GM20000 (cell line): ENCODE data around the gene OLFML2B.
"Not testable (repeated sequence)": the region's sequence is repeated elsewhere in the genome, so short reads cannot be mapped to it uniquely, and the experiment has no call there.

Experiments
- DNase-seq: peaks from one replicate; pipeline ENCODE4 v3.0.0; 2012; ENCODE audit warnings: low spot score
- TF ChIP-seq, protein P1 (sequence below): IDR thresholded peaks from 2 replicates; pipeline ENCODE4 v1.5.1; 2012; ENCODE audit warnings: mild to moderate bottlenecking, control low read depth; ENCODE audit errors: extremely low read depth, missing control alignments

OLFML2B gene

GRCh38 chr1:162067466-162067865, 43.8 kb upstream of the OLFML2B start:
- TF ChIP-seq, protein P1, sequence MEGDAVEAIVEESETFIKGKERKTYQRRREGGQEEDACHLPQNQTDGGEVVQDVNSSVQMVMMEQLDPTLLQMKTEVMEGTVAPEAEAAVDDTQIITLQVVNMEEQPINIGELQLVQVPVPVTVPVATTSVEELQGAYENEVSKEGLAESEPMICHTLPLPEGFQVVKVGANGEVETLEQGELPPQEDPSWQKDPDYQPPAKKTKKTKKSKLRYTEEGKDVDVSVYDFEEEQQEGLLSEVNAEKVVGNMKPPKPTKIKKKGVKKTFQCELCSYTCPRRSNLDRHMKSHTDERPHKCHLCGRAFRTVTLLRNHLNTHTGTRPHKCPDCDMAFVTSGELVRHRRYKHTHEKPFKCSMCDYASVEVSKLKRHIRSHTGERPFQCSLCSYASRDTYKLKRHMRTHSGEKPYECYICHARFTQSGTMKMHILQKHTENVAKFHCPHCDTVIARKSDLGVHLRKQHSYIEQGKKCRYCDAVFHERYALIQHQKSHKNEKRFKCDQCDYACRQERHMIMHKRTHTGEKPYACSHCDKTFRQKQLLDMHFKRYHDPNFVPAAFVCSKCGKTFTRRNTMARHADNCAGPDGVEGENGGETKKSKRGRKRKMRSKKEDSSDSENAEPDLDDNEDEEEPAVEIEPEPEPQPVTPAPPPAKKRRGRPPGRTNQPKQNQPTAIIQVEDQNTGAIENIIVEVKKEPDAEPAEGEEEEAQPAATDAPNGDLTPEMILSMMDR, result no peak
- no peak for DNase-seq

DNA sequence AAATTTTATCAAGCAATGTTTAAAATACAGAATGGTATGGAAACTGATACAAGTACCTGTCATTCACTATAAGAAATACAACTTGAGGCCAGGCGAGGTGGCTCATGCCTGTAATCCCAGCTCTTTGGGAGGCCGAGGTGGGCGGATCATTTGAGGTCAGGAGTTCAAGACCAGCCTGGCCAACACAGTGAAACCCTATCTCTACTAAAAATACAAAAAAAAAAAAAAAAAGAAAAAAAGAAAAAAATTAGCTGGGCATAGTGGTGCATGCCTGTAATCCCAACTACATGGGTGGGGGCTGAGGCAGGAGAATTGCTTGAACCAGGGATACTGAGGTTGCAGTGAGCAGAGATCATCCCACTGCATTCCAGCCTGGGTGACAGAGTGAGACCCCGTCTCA, 43.2 kb upstream of the OLFML2B start:
- DNase-seq, result not testable (repeated sequence)

- TF ChIP-seq, protein P1, result no peak
- no peak for DNase-seq
Observed at GRCh38 chr1:162065016-162065415, 41.3 kb upstream of the OLFML2B start.

- DNase-seq, result no peak
- TF ChIP-seq, protein P1, result no peak
Observed at GRCh38 chr1:162062542-162063015, 38.9 kb upstream of the OLFML2B start.

- no peak for DNase-seq
- TF ChIP-seq, protein P1, result no peak
Observed at GRCh38 chr1:162060314-162060713, 36.6 kb upstream of the OLFML2B start.

- TF ChIP-seq, protein P1, result no peak
- no peak for DNase-seq
Observed at GRCh38 chr1:162059721-162060120, 36.1 kb upstream of the OLFML2B start.

DNA sequence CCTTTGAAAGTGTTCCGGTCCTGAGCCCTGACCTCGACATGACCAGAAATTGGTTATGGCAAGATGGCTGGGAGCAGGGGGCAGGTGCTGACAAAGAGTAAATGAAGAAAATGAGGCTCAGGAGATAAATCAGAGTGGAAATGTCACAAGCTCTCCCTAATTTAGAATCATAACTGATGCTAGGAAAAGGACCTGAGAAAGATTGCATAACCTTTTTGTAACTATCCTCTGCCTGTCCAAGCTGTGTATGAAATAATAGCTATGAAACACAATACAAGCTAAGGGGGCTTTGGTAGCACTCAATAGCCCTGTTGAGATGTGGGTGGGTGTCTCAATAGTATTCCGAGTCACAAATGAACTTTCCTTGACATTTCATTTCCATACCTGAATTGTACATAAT, 32.9 kb upstream of the OLFML2B start:
- TF ChIP-seq, protein P1, result no peak
- no peak for DNase-seq

- peak; percentile 69 for DNase-seq
- TF ChIP-seq, protein P1, result peak; percentile 84
Observed at GRCh38 chr1:162056043-162056442, 32.4 kb upstream of the OLFML2B start.
